ENCODE measurements around the gene RPL41.
"Not testable (repeated sequence)": the region's sequence is repeated elsewhere in the genome, so short reads cannot be mapped to it uniquely, and the experiment has no call there.

RPL41 gene

GRCh38 chr12:56129206-56129941 lies 12.9 kb downstream of the RPL41 start:
- DNase-seq = no peak

DNA sequence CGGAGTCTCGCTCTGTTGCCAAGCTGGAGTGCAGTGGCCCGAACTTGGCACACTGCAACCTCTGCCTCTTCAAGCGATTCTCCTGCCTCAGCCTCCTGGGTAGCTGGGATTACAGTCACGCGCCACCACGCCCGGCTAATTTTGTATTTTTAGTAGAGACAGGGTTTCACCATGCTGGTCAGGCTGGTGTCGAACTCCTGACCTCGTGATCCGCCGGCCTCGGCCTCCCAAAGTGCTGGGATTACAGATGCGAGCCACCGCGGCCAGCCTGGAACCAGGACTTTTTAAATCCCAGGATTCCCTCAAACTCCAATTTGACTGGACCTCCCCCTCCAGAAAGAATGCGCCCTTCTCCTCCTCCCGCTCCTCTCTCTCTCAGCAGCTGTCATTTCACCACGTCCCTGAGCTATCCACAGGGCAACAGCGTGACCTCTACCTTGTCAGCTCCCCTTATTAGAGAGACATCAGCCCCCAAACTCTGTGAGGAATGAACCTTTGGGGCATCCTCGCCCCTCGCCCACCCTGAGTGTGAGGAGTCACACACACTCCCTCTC lies 13.6 kb downstream of the RPL41 start:
- DNase-seq = no peak

DNA sequence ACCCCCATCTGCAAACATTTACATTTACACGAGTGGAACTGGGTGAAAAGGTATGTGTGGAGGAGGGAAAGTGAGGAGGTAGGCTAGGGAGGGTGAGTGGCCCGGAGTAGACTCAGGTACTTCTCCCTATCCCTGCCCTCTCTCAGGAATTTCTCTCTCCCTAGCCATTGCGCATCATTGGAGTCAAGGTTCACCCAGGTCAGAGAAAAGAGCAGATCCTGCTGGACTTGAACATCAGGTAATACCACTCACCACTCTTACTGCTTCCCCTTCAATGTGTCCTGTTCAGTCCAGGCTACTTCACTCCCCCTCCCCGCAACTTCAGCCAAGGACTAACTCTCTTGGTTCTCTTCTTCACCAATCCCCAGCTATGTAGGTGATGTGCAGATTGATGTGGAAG lies 14.4 kb downstream of the RPL41 start:
- no peak for DNase-seq

DNA sequence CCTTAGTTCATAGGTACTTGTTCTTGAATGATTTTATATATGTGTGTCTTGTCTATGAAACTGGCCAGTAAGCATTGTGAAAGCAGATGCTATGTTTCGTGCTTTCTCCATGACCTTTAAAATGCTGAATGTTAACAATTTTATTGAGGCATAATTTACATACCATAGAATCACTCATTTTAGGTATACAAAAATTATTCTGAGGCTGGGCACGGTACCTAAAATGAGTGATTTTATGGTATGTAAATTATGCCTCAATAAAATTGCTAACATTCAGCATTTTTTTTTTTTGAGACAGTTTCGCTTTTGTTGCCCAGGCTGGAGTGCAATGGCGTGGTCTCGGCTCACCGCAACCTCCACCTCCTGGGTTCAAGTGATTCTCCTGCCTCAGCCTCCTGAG lies 18.5 kb downstream of the RPL41 start:
- DNase-seq = no peak

DNA sequence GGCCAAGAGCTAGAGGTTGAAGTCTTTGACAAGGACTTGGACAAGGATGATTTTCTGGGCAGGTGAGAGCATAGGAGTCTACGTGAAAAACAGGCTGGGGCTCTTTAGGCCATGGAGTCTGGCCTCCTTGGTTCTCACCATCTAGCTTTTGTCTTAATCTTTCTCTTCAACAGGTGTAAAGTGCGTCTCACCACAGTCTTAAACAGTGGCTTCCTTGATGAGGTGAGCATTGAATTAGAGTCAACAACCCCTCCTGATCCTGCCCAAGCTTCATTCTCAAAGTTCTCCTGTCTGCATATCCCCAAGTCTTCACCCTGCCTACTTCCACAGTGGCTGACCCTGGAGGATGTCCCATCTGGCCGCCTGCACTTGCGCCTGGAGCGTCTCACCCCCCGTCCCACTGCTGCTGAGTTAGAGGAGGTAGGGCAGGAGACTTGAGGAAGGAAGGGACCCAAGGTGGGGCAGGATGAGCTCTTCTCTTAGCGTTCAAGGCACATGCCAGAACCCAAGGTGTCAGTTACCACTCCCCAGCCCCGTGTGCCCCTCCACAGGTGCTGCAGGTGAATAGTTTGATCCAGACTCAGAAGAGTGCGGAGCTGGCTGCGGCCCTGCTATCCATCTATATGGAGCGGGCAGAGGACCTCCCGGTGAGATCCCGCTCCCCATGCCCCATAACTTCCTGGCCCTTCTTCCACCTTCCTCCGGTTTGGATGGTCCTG lies 21.6 kb downstream of the RPL41 start:
- no peak for DNase-seq

GRCh38 chr12:56141946-56142784 lies 25.7 kb downstream of the RPL41 start:
- DNase-seq = no peak

DNA sequence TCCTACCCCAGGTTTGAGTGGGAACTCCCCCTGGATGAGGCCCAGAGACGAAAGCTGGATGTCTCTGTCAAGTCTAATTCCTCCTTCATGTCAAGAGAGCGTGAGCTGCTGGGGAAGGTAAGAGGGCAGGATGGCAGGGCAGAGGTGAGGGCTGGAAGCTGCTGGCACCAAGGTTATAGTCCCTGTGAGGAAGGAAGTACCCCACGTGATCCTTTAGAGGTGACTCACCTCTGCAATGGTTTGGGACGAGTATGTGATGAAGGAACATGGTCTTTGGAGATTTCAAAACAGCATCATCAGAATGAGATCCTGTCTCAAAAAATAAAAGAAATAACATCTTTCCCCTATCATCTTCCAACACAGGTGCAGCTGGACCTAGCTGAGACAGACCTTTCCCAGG lies 26.8 kb downstream of the RPL41 start:
- no peak for DNase-seq

DNA sequence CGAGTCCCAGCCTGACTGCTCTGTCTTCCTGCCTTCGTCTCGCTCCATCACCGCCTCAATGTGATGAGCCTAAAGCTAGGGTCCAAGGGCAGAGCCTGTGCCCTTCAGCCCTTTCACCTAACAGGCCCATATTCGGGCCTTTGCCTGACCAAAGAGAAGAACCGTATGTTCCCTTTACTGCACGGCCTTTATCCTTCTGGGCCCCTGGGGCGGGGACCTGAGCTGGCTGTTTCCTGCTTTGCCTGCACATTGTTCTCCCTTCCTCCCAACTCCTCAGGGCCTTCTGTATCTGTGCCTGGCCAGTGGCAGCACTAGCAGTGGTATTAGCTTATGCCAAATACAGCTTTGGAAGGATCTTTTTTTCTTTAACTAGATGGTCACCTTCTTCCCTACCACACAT lies 27.4 kb downstream of the RPL41 start:
- no peak for DNase-seq

- DNase-seq = no peak
Observed at GRCh38 chr12:56145217-56145616, 28.8 kb downstream of the RPL41 start.

GRCh38 chr12:56146492-56147460 lies 30.3 kb downstream of the RPL41 start:
- DNase-seq = peak; percentile 5

- DNase-seq = no peak
Observed at GRCh38 chr12:56150563-56150962, 34.1 kb downstream of the RPL41 start.

DNA sequence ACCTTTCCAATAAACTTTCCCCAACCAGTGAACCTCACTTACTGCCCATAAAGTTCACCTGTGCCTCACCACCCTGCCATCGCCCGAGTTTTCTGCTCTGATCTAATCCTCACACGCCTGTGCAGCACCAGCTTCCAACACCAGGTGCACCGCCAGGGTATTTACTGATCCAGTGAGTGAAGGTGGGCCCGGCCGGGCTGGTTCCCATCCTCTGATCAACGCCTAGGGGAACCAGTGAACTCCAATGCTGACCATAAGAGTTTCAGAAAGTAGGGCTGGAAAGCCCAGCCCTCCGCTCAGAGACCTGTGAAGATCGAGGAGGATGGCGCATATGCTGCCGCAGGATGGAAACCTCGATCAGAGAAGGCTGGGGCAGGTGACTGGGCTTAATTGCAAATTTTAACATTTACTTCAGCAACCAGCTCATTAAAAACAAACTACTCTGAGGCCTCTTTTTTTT lies 35.3 kb downstream of the RPL41 start:
- peak; percentile 56 for DNase-seq

GRCh38 chr12:56152132-56152755 lies 35.8 kb downstream of the RPL41 start, which contains the start of gene MYL6B:
MYL6B (plus strand) TSS chr12:56152587; CDS start chr12:56153919, 1,332 bp downstream.
- DNase-seq = peak; percentile 84

- DNase-seq = no peak
Observed at GRCh38 chr12:56152756-56153677, 36.6 kb downstream of the RPL41 start.

DNA sequence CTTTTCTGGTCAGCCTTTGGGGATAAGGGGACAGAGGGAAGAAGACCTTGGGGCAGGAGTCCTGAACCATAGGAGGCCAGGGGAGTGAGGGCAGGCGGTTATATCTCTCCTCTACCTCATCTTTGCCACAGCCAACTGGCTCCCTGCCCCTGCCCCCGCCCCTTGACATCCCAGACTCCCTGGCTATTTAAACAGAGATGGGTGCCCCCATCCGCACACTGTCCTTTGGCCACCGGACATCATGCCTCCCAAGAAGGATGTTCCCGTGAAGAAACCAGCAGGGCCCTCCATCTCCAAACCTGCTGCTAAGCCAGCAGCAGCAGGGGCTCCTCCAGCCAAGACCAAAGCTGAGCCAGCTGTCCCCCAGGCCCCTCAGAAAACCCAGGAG lies 37.2 kb downstream of the RPL41 start:
- DNase-seq = no peak

DNA sequence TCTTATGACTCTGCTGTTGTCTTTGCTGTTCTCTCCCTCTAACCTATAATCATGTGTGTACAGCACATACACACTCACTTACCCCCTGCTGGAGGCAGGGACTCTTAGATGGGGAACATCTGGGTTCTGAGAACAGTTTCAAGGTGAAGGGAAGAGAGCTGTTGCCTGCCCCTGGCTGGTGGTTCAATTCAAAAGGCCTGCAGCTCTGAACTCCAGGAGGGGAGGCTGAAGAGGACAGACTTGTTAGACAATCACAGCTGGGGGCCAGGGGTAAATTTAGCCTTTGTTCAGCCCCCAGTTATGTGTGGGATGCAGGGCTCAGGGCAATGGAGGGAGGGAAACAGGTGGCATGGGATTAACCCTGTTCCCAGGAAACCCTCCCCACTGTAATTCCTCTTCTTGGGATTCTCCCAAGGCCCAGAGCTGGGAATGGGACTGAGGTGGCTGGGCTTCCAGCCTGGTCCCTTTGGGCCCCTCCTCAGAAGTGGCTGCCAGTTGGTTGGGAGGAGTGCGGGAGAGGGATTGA lies 37.9 kb downstream of the RPL41 start:
- no peak for DNase-seq

DNA sequence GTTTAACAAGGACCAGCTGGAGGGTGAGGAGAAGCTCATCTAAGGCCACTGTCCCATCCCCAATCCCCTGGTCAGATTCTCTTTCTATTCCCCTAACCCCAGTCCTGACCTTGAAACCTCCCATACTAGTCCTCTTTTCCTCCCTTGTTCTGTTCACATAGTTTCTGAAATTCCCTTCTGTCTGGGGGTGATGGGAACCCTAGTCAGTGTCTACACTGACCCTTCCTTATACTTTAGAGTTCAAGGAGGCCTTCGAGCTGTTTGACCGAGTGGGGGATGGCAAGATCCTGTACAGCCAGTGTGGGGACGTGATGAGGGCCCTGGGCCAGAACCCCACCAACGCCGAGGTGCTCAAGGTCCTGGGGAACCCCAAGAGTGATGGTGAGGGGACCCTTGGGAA lies 38.4 kb downstream of the RPL41 start:
- no peak for DNase-seq

- no peak for DNase-seq
Observed at GRCh38 chr12:56155256-56155845, 38.9 kb downstream of the RPL41 start.

GRCh38 chr12:56156464-56157200 lies 40.2 kb downstream of the RPL41 start:
- not testable (repeated sequence) for DNase-seq
